ENCODE data around the gene LRRC56. TPM values are rescaled to one million over a fixed set of nuclear protein-coding genes. Genes with fewer than 3 reads are reported as not detected.

LRRC56 gene
- total RNA-seq, 1 donor from 2014 or later = 2.1 TPM

- peak; percentile 40 for DNase-seq
Observed at GRCh38 chr11:575313-575995, 38.1 kb downstream of the LRRC56 start.

GRCh38 chr11:575996-576768, 38.9 kb downstream of the LRRC56 start, which contains the start of gene PHRF1:
Gene PHRF1 (plus strand): TSS chr11:576470. CDS start chr11:581513, 5,043 bp downstream.
- peak; percentile 98 for DNase-seq

- DNase-seq = no peak
Observed at GRCh38 chr11:576811-577610, 39.7 kb downstream of the LRRC56 start.

GRCh38 chr11:577611-577894, 40.2 kb downstream of the LRRC56 start:
- no peak for DNase-seq

- DNase-seq = no peak
Observed at GRCh38 chr11:578276-579035, 41.1 kb downstream of the LRRC56 start.

- no peak for DNase-seq
Observed at GRCh38 chr11:579830-580601, 42.7 kb downstream of the LRRC56 start.

GRCh38 chr11:581342-581741, 44.0 kb downstream of the LRRC56 start:
- no peak for DNase-seq

- no peak for DNase-seq
Observed at GRCh38 chr11:581752-582151, 44.4 kb downstream of the LRRC56 start.

- no peak for DNase-seq
Observed at GRCh38 chr11:584287-584686, 47.0 kb downstream of the LRRC56 start.

- no peak for DNase-seq
Observed at GRCh38 chr11:586376-587316, 49.3 kb downstream of the LRRC56 start.

- DNase-seq = no peak
Observed at GRCh38 chr11:587546-587945, 50.2 kb downstream of the LRRC56 start.

GRCh38 chr11:587978-588380, 50.7 kb downstream of the LRRC56 start:
- DNase-seq = no peak

- DNase-seq = no peak
Observed at GRCh38 chr11:589798-590197, 52.5 kb downstream of the LRRC56 start.

GRCh38 chr11:590997-591396, 53.7 kb downstream of the LRRC56 start:
- DNase-seq = no peak

- DNase-seq = no peak
Observed at GRCh38 chr11:592501-592900, 55.2 kb downstream of the LRRC56 start.

GRCh38 chr11:592918-593317, 55.6 kb downstream of the LRRC56 start:
- no peak for DNase-seq

- DNase-seq = no peak
Observed at GRCh38 chr11:593347-593746, 56.0 kb downstream of the LRRC56 start.

- DNase-seq = no peak
Observed at GRCh38 chr11:595400-595799, 58.1 kb downstream of the LRRC56 start.

GRCh38 chr11:596374-596773, 59.0 kb downstream of the LRRC56 start:
- DNase-seq = no peak

- no peak for DNase-seq
Observed at GRCh38 chr11:597166-597725, 59.9 kb downstream of the LRRC56 start.

Measured in tongue (tissue), 2 donors.